A673 (cell line): ENCODE measurements around the gene CDH1.

Experiments used
- EZH2 ChIP-seq: fragments of 200-600 bp; sonication (generic); IDR thresholded peaks from 2 replicates; pipeline ENCODE4 v1.6.1; 2017; ENCODE audit warnings: borderline replicate concordance, low read depth, mild to moderate bottlenecking, mixed read lengths, antibody characterized with exemption, low read length; ENCODE audit not compliant: poor library complexity, severe bottlenecking
- TF ChIP-seq, protein P1 (sequence below): fragments of 300-800, 200-600 bp; sonication (generic); conservative IDR thresholded peaks from 2 replicates; pipeline ENCODE4 v1.5.1; 2017; ENCODE audit warnings: low read depth, mild to moderate bottlenecking, antibody characterized with exemption, low read length, moderate library complexity, mixed read lengths

GRCh38 chr16:68750193-68750695, 13.2 kb downstream of the CDH1 start:
- TF ChIP-seq, protein P1, sequence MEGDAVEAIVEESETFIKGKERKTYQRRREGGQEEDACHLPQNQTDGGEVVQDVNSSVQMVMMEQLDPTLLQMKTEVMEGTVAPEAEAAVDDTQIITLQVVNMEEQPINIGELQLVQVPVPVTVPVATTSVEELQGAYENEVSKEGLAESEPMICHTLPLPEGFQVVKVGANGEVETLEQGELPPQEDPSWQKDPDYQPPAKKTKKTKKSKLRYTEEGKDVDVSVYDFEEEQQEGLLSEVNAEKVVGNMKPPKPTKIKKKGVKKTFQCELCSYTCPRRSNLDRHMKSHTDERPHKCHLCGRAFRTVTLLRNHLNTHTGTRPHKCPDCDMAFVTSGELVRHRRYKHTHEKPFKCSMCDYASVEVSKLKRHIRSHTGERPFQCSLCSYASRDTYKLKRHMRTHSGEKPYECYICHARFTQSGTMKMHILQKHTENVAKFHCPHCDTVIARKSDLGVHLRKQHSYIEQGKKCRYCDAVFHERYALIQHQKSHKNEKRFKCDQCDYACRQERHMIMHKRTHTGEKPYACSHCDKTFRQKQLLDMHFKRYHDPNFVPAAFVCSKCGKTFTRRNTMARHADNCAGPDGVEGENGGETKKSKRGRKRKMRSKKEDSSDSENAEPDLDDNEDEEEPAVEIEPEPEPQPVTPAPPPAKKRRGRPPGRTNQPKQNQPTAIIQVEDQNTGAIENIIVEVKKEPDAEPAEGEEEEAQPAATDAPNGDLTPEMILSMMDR: no peak
- TF ChIP-seq EZH2: no peak
